Measurements from ENCODE around the gene MRPS27.
"Not testable (repeated sequence)": the region's sequence is repeated elsewhere in the genome, so short reads cannot be mapped to it uniquely, and the experiment has no call there.

Gene MRPS27

GRCh38 chr5:72324189-72324825, 4.3 kb upstream of the MRPS27 start:
- DNase-seq = no peak

- not testable (repeated sequence) for DNase-seq
Observed at GRCh38 chr5:72319435-72319975, 535 bp downstream of the MRPS27 start.

- DNase-seq = no peak
Observed at GRCh38 chr5:72314571-72315172, 5.4 kb downstream of the MRPS27 start.

DNA sequence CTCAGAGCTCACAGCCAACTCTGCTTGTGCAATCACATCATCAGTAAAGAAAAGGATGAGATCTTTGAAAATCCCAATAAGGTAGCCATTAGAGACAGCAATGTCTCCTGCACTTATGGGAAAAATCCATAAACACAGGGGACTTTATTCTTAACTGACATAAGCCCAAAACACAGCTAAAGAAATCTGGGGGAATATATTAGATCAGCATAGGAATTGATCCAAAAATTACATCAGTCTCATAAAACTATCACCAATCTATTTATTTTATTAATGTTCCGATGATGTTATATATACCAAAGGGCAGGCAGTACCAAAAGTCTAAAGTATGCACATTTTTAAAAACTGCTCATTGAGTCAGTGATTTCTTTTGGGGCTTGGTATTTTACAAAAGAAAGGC, 6.9 kb downstream of the MRPS27 start:
- DNase-seq = no peak

- no peak for DNase-seq
Observed at GRCh38 chr5:72308853-72309191, 11.2 kb downstream of the MRPS27 start.

GRCh38 chr5:72307968-72308852, 11.8 kb downstream of the MRPS27 start:
- peak; percentile 94 for DNase-seq

DNA sequence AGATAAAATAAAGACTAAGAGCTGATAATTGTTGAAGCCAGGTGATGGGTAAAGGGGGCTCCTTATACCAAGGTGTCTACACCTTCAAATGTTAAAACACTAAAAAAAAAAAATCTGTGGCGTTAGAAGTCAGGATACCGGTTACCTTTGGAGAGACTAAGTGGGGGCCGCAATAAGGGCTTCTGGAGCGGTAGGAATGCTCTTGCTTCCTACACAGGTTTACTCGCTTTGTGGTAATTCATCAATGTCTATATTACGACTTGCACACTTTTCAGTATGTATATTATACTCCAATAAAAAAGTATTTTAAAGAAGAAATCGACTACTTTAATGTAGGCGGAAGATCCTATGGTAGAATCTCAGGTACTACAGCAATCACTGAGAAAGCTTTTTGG, 12.5 kb downstream of the MRPS27 start:
- no peak for DNase-seq

GRCh38 chr5:72305194-72306142, 14.6 kb downstream of the MRPS27 start:
- DNase-seq = no peak

DNA sequence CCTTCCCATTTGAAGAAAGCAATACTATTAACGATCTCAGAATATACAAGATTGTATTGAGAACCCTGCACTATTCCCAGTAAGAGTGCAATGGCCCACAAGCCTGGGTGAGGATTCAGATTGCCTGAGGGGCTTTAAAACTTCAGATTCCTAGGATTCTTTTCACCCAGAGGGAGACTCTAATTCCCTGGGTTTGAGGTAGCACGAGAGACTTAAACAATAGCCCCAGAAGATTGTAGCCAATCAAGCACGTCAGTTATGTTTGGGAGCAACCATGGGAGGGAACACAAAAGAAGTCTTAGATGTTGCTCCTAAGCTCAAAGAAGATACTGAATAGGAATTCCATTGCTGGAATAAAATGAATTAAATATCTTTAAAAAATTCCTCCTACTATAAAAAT, 17.9 kb downstream of the MRPS27 start:
- DNase-seq = no peak

- DNase-seq = no peak
Observed at GRCh38 chr5:72301557-72301956, 18.5 kb downstream of the MRPS27 start.

DNA sequence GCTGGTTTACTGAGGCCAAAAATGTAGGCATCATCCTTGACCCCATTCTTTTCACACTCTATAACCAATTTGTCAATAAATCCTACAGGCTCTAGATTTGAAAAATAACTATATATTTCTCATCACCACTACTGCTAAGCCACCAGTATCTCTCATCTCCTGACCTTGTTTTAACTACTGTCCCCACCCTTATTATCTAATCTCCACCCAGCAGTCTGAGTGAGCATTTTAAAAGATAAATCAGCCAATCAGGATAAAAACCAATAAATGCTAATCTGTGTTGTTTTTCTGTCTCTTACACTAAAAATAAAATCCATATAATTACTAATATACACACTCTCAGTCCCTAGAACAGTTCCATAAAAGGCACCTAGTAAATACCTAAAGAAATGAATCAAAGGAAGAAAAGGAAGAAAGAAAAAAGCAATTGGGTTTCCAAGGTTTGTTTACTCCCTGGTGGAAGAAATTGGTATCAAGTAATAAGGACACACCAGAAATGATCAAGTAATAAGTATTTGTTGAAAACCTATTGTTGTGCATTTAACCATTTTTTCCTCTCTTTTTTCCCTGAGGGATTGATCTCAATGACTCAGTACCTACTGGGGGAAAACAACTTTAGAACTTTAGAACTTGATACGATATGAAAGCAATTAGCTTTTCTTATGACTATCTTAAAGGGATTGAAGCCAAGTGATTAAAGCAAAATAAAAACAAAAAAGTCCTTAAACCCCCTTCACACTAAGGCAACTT, 19.3 kb downstream of the MRPS27 start:
- DNase-seq = no peak

DNA sequence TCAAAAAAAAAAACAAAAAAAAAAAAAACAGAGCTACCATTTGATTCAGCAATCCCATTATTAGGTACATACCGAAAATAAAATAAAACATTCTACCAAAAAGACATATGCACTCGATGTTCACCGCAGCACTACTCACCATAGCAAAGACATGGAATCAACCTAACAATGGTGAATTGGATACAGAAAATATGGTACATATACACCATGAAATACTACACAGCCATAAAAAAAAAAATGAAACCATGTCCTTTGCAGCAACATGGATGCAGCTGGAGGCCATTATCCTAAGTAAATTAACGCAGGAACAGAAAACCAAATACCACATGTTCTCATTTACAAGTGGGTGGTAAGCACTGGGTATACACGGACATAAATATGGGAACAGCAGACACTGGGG, 21.3 kb downstream of the MRPS27 start:
- no peak for DNase-seq

DNA sequence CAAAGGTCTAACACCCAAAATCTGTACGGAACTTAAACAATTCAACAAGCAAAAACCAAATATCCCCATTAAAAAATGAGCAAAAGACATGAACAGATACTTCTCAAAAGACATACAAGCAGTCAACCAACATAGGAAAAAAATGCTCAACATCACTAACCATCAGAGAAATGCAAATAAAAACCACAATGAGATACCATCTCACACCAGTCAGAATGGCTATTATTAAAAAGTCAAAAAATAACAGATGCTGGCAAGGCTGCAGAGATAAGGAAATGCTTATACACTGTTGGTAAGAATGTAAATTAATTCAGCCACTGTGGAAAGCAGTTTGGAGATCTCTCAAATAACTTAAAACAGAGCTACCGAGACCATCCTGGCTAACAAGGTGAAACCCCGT, 21.9 kb downstream of the MRPS27 start:
- DNase-seq = not testable (repeated sequence)

DNA sequence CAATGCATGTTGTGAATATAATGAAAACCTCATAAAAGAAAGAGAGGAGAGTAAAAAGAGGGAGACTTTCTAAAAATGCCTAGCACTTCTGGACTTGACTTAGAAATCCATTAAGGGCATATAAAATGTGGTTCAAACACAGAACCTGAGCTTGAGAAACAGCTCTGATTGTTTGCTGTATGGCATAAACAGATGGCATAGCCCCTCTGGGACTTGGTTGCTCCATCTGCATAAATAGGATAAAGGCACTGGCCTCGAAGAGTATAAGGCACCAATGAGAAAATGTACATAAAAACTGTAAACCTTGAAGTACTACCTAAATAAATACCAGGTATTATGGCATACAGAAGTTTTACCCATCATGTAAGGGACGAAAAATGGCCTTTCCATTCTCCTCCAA, 23.8 kb downstream of the MRPS27 start:
- DNase-seq = no peak

- DNase-seq = no peak
Observed at GRCh38 chr5:72295539-72295938, 24.5 kb downstream of the MRPS27 start.

GRCh38 chr5:72294473-72294872, 25.6 kb downstream of the MRPS27 start:
- DNase-seq = no peak

- DNase-seq = no peak
Observed at GRCh38 chr5:72293495-72294055, 26.5 kb downstream of the MRPS27 start.

DNA sequence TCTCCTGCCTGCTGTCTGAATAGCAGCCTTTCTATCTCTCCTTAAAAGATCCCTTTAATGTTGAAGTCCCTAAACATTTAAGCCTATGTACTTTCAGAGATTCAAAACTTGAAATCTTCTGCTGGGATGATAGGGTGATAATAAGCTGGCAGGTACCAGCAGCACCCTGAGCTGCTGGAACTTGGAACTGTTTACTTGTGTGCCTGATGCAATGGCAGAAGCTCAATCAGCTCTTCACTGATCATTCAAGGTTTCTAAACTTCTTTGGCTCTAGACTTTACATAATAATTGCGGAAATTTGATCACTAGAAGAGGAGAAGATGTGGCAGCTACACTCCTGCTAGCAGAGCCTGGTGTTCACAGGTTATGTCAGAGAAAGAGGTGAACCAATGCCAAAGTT, 27.6 kb downstream of the MRPS27 start:
- no peak for DNase-seq

DNA sequence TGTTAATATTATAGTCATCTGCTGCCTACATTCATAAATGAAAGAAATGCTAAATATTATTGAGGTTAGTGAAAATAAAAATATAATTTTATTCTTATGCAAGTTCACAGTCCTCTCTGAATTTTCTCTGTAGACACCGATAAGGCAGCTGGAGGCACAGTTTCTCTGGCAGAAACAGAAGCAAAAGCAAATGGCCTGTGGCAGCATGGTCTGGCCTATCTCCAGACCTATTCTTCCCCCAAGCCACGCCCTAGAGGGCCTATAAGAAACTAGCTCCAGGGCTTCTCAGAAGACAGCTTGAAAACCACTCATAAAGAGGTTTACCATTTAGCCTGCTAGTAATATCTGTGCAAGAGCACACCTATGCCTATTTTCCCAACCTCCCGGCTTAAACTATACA, 28.4 kb downstream of the MRPS27 start:
- no peak for DNase-seq

- no peak for DNase-seq
Observed at GRCh38 chr5:72290356-72291133, 29.5 kb downstream of the MRPS27 start.

DNA sequence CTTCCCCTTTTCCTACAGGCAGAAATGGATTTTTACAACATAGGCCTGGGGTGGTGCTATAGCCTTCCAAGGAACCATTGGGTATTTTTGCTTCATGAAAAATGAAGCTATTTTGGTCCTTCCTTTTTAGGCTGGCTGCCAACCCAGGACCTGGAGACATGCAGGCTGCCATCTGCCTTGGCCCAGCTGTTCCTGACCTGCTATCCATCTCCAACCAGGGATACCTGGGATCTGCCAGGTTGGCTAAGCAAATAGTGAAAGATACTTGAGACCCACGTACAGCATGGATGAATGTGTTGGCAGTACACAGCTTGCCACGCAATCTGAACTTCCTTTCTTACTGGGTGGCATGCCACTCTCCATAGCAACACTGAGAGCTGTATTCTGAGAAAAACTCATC, 31.1 kb downstream of the MRPS27 start:
- DNase-seq = no peak

Data from activated effector memory CD4-positive, alpha-beta T cell treated with Interleukin-2 at 50 U/mL for 16 hours (primary cell).